GM20431 (cell line): Measurements from ENCODE around the gene TRIM17.

ENCODE experiments used
- in situ Hi-C: fragments of 300-500 bp; cut with MseI, MboI; formaldehyde crosslinking; loops from one replicate; pipeline ENCODE4 v1.15.0; 2020; ENCODE audit warnings: low sequenced_read_pairs; ENCODE audit not compliant: unreplicated experiment

Gene TRIM17

GRCh38 chr1:228360533-228361313, 55.9 kb downstream of the TRIM17 start:
- in situ Hi-C loops: no loop called here

- in situ Hi-C loops: no loop called here
Observed at GRCh38 chr1:228359613-228360532, 56.8 kb downstream of the TRIM17 start.

- in situ Hi-C loops: no loop called here
Observed at GRCh38 chr1:228358764-228359612, 57.7 kb downstream of the TRIM17 start.

- in situ Hi-C loops: no loop called here
Observed at GRCh38 chr1:228358039-228358763, 58.5 kb downstream of the TRIM17 start.
